ENCODE results near the gene BCAM. TPM values are rescaled to one million over a fixed set of nuclear protein-coding genes. Genes with fewer than 3 reads are reported as not detected.
"Not testable (repeated sequence)": the region's sequence is repeated elsewhere in the genome, so short reads cannot be mapped to it uniquely, and the experiment has no call there.

BCAM gene
- total RNA-seq, 1 experiment from 2014 or later = 2.0 TPM

DNA sequence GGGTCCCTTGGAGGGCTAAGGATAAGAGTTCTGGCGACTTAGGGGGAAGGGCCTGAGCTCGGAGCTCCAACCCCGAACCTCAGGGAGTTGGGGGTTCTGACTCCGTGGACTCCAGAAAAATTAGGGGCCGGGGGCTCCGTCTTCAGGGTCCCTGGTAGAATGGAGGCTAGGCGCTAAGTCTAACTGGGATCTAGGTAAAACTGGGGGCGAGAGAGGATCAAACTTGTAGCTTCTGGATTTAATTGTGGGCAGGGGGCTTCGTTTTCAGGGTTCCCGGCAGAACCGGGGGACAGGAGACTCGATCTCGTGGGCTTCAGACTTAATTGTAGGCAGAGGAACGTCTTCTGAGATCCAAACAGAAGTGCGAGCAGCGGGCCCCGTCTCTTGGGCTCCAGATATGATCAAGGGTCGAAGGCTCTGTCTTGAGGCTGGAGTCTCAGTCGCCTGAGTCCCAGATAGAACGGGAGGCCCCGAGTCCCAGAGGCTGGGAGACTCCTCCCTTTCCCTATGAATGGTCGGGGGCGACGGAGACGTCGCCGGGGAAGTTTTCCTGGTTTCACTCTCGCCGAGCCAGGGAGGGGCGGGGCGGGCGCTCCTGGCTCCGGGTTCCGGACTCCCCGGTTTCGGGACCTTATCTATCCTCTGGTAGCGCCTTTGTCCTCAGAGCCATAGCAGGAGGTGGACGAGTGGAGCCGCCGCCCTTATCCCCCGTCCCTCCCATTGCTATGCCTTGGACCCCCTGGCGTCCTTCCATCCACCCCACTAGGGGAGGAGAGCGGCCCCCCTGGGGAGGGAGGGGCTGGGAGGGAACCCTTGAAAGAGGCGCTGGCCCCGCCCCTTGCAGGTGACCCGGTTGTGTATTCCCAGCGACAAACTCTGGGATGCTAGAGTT is 38.5 kb downstream of the BCAM start:
- DNase-seq (ENCODE audit: low read depth) = peak; percentile 55

DNA sequence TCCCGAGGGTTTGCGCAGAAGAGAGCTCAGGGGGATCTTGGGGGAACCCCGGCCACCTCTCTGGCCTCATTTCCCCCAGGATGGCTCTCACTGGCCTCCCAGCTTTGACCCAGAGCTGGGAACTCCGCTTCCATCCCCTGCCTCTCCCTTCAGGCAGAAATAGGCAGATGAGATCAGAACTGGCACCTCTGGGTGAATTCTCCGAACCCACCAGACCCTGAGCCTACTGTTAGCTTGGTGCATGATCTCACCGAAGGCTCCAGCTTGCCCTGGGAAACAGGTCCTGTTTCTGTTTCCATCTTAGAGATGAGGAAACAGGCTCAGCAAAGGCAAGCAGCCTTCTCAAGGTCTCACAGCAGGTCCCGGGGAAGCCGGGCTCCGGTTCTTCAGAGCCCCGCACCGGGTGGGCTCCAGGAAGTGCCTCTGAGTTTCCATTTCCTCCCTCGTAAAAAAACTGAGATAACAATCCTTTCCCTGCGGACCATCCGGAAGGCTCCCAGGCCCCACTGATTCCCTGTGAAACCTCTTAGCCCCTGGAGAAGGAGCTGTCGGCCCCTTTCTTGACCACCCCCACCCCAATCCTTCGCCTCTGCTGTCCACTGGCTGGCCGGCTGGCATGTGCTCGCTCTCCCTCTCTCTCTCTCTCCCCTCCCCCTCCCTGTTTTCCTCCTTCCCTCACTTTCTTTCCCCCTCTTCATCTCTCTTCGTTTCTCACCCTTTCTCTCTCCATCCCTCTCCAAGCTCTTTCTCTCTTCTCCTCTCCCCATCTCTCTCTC is 39.3 kb downstream of the BCAM start:
- peak; percentile 47 for DNase-seq (ENCODE audit: low read depth)

GRCh38 chr19:44848812-44849447 is 40.0 kb downstream of the BCAM start:
- no peak for DNase-seq (ENCODE audit: low read depth)

- no peak for DNase-seq (ENCODE audit: low read depth)
Measured at GRCh38 chr19:44850641-44851109, 41.8 kb downstream of the BCAM start.

- no peak for DNase-seq (ENCODE audit: low read depth)
Measured at GRCh38 chr19:44851427-44851826, 42.5 kb downstream of the BCAM start.

- DNase-seq (ENCODE audit: low read depth) = no peak
Measured at GRCh38 chr19:44855606-44856005, 46.7 kb downstream of the BCAM start.

DNA sequence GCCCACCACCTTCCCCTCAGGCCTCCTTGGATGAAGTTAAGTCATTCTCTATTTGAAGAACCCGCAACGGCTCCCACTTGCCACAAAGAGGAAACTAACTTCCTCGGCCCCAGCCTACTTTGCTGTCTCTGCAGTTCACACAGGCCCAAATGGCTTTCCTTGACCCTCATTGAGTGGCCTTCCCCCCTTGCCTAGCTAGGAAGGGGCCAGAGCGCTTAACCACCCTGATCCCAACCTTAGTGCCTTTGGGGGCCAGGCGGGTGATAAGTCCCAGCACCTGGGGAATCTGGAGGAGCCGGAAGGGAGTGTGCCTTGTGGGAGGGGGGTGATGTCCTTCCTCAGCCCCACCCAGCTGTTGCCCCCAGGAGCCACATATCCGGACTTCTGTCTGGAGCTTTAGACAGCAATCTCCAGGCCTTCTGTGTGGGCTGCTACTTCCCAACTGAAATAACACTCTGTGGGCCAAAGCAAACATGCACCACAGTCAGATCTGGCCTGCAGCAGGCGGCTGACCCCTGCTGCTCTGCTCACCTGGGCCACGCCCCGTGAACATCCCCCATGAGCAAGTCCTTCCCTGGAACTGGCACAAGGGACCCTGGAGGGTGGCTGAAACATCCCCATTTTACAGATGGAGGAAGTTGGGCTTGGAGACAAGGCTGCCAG is 47.6 kb downstream of the BCAM start:
- DNase-seq (ENCODE audit: low read depth) = no peak

DNA sequence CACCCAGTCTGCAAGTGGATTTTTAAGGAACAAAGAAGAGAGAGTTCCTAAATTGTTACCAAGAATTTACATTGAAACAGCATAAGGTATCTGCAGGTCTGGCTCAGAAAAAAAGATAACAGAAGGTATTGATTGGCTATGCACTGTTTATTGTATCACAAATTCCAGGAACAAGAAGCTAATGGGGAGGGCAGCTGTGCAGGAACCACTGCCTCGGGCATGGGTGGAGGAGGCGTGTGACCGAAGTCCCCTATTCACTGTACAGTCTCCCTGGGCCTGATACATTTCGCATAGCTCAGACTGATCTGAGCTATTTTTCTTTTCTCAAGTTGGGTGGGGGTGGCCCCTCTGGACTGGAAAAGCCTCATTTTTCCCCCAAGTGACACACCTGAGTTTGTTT is 48.9 kb downstream of the BCAM start:
- DNase-seq (ENCODE audit: low read depth) = no peak

DNA sequence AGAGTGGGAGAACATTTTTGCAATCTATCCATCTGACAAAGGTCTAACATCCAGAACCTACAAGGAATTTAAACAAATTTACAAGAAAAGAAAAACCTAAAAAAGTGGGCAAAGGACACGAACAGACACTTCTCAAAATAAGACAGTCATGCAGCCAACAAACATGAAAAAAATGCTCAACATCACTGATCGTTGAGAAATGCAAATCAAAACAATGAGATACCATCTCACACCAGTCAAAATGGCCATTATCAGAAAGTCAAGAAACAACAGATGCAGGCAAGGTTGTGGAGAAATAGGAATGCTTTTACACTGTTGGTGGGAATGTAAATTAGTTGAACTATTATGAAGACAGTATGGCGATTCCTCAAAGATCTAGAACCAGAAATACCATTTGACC is 52.7 kb downstream of the BCAM start:
- DNase-seq (ENCODE audit: low read depth) = not testable (repeated sequence)

DNA sequence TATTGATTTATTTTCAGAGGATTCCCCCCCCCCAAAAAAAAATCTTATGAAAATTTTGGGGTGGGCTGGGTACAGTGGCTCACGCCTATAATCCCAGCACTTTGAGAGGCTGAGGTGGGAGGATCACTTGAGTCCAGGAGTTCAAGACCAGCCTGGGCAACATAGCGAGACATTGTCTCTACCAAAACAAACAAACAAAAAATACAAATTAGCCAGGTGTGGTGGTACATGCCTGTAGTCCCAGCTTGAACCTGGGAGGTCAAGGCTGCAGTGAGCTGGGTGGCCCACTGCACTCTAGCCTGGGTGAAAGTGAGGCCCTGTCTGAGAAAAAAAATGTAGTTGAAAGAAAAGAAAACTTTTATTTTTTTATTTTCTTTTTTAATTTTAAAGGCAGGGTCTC is 55.1 kb downstream of the BCAM start:
- DNase-seq (ENCODE audit: low read depth) = no peak

DNA sequence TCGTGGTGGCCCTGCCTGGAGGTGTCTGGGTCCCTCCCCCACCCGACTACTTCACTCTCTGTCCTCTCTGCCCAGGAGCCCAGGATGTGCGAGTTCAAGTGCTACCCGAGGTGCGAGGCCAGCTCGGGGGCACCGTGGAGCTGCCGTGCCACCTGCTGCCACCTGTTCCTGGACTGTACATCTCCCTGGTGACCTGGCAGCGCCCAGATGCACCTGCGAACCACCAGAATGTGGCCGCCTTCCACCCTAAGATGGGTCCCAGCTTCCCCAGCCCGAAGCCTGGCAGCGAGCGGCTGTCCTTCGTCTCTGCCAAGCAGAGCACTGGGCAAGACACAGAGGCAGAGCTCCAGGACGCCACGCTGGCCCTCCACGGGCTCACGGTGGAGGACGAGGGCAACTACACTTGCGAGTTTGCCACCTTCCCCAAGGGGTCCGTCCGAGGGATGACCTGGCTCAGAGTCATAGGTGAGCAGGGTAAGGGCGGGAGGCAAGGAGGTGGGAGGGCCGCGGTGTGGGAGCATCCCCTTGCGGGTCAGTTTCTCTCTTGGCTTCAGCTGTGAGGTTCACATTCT is 56.4 kb downstream of the BCAM start:
- DNase-seq (ENCODE audit: low read depth) = no peak

- DNase-seq (ENCODE audit: low read depth) = no peak
Measured at GRCh38 chr19:44866664-44867063, 57.8 kb downstream of the BCAM start.

DNA sequence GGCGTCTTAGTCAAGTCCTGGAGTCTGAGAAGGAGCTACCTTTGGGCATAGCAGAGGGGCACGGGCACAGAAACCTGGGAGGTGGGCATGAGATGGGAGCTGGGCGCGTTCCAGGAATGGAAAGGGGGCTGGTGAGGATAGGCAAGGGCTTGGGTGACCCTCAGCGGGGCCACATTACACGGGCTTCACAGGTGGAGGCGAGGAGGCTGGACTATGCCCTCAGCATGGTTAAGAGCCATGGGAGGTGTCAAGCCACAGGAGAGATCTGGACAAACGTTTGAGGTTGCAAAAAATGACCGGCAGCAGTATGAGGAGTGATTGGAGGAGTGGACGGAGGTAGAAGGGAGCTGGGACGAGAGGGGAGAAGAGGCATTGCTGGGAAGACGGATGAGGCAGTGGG is 58.7 kb downstream of the BCAM start:
- DNase-seq (ENCODE audit: low read depth) = no peak

DNA sequence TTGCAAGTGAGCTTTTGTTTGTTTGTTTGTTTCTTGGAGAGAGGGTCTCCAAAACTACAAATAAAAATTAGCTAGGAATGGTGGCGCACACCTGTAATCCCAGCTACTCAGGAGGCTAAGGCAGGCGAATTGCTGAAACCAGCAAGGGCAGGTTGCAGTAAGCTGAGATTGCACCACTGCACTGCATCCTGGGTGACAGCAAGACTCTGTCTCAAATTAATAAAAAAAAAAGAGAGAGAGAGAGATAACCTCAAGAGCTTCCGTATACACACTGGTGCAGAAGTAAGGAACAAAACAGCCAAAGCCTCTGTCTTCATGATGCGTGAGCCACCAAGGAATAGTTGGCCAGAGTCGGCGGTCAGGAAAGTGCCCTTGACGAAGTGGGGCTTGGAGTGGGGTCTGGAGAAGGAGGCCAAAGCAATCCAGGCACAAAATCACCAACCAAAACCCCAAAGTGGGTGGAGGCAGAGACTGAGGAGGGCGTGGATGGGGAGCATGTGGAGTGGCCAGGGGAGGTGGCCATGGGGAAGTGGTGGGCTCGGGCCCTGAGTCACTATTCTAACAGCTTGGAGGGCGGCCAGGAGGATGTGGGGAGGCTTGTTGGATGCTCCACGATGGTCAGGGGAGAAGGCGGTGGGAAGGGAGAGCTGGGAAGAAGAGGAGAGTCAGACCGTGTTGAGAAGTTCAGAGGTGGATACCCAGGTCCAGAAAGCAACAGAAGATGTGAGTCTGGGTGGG is 61.0 kb downstream of the BCAM start:
- peak; percentile 98 for DNase-seq (ENCODE audit: low read depth)

Small RNA genes lying within 50 kb of the gene (small RNA-seq; reads per million reads assigned to genes)
- gene RF00156 = not detected

Other genes starting within 250 kb of the BCAM start
- gene IGSF23, start 195.5 kb upstream of the BCAM start, total RNA-seq (2014; rRNA removed; shearing (Covaris generic)) = not detected in 2 replicates
- gene PVR, start 165.2 kb upstream of the BCAM start, total RNA-seq (2014; rRNA removed; shearing (Covaris generic)) = 97.9 and 110 TPM in 2 replicates
- gene CEACAM19, start 137.6 kb upstream of the BCAM start, total RNA-seq (2014; rRNA removed; shearing (Covaris generic)) = 0.03 TPM in 1 of 2 replicates, not detected in the other
- gene CEACAM16, start 110.0 kb upstream of the BCAM start, total RNA-seq (2014; rRNA removed; shearing (Covaris generic)) = not detected in 2 replicates
- gene BCL3, start 60.4 kb upstream of the BCAM start, total RNA-seq (2014; rRNA removed; shearing (Covaris generic)) = 4.0 and 5.2 TPM in 2 replicates
- 0.33 TPM in 1 of 2 replicates, not detected in the other for gene CBLC, start 31.2 kb upstream of the BCAM start, total RNA-seq (2014; rRNA removed; shearing (Covaris generic))
- gene NECTIN2, start 37.2 kb downstream of the BCAM start, total RNA-seq (2014; rRNA removed; shearing (Covaris generic)) = 131 and 151 TPM in 2 replicates
- gene TOMM40, start 82.2 kb downstream of the BCAM start, total RNA-seq (2014; rRNA removed; shearing (Covaris generic)) = 230 and 243 TPM in 2 replicates
- gene APOE, start 96.7 kb downstream of the BCAM start, total RNA-seq (2014; rRNA removed; shearing (Covaris generic)) = 1.4 and 1.9 TPM in 2 replicates
- gene APOC1, start 105.5 kb downstream of the BCAM start, total RNA-seq (2014; rRNA removed; shearing (Covaris generic)) = 0.37 and 2.7 TPM in 2 replicates
- not detected in 2 replicates for gene APOC4, start 133.1 kb downstream of the BCAM start, total RNA-seq (2014; rRNA removed; shearing (Covaris generic))
- not detected in 2 replicates for gene APOC2, start 136.9 kb downstream of the BCAM start, total RNA-seq (2014; rRNA removed; shearing (Covaris generic))
- 34.2 and 51.5 TPM in 2 replicates for gene CLPTM1, start 146.3 kb downstream of the BCAM start, total RNA-seq (2014; rRNA removed; shearing (Covaris generic))
- gene RELB, start 192.4 kb downstream of the BCAM start, total RNA-seq (2014; rRNA removed; shearing (Covaris generic)) = 3.2 TPM in 2 replicates
- gene CLASRP, start 229.9 kb downstream of the BCAM start, total RNA-seq (2014; rRNA removed; shearing (Covaris generic)) = 31.0 and 36.9 TPM in 2 replicates

Data from HT1080 (cell line).